ENCODE data around the gene HMGB2.
A peak's percentile ranks its signal among the peaks of the same experiment; 100 is the strongest.

The HMGB2 gene

DNA sequence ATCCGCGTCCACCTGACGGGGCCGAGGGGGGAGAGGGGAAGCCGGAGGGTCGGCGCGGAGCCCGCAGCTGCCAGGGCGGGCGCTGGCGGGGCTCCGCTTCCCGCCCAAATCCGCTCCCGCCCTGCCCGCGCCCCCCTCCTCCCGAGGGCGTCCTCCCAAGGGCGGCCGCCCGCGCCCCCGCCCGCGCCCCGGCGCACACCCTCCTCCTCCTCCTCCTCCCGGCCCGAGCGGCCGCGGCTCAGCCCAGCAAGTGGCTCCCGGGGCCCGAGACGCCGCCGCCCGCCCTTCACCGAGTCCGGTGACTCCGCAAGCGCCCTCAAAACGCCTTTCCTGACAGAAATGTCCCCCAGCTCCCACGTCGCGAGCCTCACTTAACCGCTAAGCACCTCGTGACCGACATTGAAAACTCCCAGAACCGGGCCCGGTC is 487 bp downstream of the HMGB2 start:
- no peak for DNase-seq

DNA sequence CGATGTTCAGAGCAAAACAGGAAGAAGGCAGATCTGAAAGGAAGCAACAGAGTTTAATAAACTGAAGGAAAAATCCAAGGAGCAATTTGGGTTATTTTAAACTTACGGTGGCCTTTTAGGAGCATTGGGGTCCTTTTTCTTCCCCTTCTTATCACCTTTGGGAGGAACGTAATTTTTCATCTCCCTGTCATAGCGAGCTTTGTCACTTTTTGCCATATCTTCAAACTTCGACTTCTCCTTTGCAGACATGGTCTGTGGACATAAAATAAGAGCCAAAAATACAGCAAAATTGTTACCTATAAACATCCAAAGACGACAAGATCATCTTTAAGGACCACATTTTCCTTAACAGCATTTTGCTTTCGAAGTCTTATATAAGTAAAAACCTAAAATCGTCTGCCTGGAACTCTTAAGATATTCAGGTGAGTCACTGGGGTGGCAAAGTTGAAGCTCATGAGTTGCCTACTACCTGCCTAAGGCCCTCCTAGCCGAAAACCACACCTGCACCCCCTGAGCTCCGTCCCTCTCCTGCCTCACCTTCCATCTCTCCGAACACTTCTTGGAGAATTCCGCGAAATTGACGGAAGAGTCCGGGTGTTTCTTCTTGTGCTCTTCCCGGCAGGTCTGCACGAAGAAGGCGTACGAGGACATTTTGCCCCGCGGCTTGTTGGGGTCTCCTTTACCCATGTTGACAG is 1.0 kb downstream of the HMGB2 start:
- DNase-seq: no peak

DNA sequence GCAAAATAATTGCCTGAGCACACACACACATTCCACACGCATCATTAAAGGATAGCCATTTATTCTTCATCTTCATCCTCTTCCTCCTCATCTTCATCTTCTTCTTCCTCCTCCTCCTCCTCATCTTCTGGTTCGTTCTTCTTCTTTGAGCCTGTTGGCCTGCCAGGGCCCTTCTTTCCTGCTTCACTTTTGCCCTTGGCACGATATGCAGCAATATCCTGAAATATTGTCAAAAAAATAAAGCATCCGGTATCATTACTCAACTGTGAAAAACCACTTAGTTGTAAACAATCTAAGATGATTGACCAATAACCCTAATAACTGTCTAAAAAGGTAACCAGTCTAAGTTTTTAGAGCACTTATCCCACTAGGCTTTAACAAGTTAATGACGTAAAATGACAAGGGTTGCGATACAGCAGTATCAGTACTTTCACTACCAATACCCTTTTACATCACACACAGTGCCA is 2.1 kb downstream of the HMGB2 start:
- DNase-seq: no peak

DNA sequence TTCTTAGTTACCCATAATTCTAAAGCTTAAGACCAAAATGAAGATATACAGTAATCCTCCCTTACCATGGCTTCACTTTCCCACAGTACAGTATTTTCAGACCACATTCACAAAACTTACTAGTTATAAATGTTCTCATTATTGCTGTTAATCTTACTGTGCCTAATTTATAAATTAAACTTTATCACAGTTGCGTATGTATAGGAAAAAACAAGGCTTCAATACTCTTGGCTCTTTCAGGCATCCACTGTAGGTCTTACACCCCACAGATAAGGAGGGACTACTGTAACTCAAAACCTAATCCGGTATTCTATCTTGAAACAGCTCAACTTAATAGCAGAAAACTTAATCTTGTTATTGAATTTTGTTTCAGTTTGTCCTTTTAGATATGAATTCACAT is 3.6 kb downstream of the HMGB2 start:
- no peak for DNase-seq

DNA sequence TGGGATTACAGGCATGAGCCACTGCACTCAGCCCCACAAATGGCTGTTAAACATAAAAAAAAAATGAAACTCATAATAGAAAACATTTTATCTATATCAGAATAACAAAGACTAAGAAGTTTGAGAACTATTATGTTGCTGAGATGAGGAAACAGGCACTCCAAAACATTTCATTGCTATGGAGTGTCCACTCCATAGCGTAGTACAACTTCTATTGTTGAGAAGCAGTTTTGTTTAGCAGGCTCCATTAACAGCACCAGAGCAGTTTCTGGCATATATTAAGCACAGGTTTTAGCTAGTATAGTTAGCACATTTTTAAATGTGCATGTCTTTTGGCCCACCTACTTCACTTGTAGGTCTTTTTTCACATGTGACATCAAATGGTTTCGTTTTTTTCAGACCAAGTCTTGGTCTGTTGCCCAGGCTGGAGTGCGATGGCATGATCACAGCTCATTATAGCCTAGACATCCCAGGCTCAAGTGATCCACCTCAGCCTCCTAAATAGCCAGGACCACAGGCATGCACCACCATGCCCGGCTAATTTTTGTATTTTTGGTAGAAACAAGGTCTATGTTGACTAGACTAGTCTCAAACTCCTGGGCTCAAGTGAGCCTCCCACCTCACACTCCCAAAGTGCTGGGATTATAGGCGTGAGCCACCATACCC is 5.8 kb downstream of the HMGB2 start:
- DNase-seq: no peak

DNA sequence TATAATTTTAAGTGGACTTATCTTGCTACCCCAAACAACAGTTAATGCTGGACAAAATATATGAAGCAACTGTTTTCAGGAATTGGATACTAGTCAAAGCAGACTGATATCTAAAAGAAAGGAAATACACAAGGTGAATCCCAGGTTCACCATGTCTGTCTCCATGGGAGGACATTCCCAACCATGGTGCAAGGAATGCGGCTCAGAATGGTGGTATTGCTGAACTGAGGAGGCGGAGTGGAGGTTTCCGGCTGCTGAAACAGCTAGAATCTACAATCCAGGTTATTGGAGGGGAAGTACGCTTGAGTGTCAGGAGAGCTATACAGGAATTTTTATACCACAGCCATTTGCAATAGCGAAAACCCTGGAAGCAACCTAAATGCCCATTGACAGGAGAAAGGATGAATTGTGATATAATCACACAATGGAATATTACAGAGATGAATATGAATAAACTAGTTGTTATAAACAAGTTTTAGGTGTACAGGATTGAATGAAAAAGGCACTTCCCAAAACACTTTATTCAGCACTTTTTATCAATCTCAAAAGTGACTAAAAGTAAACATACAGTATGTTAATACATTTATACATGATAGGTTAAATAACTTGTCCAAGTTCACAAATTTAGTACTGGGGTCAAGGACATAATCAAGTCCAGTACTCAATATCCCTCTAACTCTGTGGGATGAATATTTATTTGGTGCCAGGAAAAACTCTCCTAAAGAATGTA is 9.0 kb downstream of the HMGB2 start:
- DNase-seq: no peak

DNA sequence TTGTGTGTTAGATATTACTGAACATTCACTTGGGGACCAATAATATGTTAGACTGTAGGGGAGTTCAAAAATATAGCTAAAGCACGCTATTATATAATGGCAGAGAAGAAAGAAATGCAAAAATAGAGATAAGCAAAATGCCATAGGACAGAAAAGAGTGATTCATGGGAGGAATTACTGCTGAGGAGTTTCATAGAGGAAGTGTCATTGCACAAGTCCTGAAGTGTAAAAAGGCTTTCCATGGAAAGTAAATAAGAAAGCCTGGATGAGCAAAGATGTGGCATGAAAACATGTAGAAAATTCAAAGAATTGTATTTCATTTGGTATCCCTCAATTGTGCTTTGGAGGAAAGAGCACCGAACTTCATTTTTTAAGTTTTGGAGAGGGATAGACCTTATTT is 14.5 kb downstream of the HMGB2 start:
- no peak for DNase-seq

DNA sequence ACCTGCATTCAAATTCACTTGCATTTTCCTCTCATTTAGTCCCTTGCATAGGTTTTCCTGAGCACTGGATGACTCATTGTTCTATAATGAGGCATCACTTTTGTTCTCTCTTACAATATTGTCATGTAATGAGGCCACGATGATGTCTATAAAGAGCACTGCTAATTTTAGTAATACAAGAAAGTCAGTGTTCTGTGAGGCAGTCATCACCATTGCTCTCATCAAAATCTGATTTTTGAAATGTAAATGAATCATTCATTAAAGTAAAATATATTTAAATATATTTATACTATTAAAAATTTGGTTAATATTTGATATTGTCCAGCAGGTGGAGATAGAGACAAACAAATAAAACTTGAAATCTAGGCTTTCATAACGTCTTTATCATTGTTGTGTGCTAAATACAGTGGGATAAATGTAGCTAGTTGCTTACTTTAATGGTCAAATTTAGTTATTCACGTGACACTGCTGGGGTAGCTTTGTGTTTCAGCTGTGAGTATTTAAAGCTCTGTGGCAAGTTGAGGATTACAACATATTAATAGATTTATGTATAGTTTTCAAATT is 15.4 kb downstream of the HMGB2 start:
- peak; percentile 29 for DNase-seq

DNA sequence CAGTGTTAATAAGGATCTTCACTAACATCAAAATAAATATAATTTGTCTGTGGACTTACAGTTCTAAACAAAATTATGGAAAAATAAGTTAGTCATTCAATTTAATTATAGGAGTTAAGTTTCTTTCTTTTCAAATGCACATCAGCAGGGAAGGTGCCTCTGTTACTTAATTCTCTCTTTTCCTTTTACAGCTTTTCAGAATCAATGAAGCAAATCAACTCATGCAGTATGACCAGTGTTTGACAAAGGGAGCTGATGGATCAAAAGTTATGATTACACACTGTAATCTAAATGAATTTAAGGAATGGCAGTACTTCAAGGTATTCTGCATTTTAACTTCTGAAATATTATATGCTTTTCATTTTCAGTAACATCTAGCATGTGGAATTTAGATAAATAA is 15.9 kb downstream of the HMGB2 start:
- DNase-seq: no peak

DNA sequence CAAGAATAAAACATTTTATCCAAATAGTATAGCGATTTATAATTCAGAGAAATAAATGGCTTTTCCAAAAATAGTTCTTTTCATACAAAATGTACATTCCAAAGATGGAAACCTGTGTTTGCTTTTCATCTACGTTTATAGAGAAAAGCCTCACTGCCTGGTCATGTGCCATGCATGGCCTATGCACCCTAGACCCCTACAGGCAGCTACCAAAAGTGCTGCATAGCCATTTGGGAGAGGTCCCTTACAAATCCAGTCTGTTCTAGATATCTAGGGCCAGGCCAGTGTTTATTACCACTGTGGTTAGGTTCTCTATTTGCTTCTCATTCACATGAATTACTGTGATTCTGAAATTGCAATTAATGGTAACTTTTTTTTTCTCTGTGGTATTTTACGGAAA is 17.2 kb downstream of the HMGB2 start:
- no peak for DNase-seq

DNA sequence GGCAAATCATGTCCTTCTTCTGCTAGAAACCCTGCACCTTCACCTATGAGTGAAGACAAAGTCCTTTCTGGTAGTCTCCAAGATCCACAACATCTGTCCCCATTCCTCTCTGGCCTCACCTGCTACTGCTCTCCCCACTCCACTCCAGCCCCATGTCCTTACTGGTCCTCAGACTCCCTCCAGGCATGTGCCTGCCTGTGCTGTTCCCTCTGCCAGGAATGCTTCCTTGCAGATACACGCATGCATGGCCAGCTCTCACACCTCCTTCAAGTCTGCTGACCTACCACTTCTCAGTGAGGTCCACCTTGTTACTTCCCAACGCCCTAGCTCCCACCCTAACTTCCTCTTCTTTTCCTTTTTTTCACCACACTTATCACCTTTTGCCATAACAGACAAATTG is 18.1 kb downstream of the HMGB2 start:
- no peak for DNase-seq

DNA sequence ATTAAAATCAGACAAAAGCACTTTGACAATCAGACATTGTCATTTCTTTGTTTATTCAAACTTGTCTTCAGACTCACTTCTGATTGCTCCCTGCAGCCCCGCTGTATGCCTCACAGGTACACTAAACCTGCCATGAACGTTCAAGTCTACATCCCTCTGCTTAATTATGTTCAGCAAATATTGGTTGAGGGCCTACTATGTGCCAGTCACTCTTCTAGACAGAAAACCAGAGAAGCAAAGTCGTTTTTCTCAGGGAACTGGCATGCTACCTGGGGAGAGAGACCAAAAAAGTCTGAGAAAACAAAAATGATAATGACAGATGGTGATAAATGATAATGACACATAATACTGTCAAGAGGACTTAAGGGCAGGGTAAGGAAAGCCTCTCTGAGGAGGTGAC is 19.4 kb downstream of the HMGB2 start:
- no peak for DNase-seq

DNA sequence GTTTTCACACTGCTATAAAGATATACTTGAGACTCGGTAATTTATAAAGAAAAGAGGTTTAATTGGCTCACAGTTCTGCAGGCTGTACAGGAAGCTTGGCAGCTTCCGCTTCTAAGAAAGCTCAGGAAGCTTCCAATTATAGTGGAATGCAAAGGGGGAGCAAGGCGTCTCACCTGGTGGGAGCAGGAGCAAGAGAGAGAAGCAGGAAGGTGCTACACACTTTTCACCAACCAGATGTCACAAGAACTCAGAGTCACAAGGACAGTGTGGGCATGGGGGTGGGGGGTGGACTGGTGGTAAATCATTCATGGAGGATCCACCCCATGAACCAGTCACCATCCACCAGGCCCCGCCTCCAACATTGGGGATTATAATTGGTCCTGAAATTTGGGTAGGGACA is 22.8 kb downstream of the HMGB2 start:
- DNase-seq: no peak

DNA sequence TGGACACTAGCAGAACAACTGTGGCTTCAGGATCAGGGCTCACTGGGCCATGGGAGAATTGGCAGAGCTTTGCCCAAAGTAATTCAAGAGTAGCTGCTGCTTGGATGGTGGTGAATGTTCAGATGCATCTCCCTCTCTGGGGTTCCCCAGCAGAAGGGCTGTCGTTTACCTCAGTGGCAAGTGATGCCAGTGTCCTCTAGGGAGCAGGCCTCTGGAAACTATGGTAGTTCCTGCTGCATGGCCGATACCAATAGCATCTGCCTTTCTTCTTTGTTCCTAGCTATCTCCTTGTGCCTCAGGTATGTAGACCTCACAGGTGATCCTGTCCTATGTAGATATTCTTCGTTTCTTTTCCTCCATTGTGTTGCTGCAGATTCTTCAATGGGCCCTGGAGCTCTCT is 26.4 kb downstream of the HMGB2 start:
- no peak for DNase-seq

DNA sequence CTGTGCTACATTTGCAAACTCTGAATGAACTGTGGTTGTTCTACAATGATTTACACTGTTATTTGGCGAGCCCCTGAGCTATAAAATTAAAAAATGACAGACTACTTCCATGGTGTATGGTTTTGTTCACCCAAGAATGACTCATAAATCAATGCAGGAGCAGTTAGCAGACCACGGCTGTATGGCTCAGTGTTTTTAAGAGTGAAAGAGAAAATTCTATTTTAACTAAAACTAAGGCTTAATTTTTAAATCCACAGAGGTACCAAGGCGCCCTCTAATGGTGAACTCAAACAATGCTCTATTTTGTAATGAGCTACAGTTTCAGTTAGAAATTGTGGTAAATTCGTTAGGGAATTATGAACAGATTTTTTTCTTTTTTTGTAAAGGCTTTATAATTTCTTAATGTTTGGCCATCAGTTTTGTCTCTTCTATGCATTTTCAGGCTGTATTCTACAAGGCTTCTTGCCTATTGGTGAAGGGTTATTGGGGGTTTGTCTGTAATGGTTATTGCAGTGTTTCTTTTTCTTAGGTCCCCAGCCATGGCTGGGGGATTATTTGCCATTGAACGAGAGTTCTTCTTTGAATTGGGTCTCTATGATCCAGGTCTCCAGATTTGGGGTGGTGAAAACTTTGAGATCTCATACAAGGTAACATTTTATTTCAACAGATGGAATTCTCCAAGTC is 32.5 kb downstream of the HMGB2 start:
- no peak for DNase-seq

DNA sequence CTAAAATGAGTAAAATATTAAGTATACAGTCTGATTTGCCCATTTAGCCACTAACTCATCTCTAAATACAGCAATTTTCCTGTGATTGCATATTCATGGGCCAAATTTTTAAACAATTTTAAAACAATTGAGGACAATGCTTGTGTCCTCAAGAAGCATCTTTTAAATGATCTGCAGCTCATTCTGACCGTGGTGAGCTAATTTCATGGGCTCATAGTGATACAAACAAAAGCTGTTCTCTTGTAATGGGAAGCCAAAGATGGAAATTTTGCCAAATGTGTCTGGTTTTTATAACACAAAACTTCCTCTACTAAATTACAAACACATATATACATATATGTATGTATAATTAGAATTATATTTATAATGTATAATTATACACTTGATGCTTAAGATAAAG is 39.7 kb downstream of the HMGB2 start:
- DNase-seq: no peak

DNA sequence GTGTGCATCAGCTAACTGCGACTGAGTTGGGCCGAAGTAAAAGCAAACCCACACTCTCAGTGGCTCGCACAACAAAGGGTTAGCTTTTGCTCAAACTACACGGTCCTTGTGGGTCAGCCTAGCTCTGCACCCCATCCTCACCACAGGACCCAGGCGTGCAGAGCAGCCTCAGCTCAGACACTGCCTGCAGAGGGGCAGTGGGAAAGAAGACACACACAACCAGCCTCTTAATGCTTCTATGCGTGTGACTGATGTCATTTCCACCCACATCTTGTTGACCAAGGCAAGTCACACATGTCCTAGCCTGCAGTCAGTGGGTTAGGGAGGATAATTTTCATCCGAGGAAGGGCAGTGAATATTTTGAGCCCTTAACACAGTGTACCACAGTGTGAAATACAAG is 40.5 kb downstream of the HMGB2 start:
- DNase-seq: no peak

DNA sequence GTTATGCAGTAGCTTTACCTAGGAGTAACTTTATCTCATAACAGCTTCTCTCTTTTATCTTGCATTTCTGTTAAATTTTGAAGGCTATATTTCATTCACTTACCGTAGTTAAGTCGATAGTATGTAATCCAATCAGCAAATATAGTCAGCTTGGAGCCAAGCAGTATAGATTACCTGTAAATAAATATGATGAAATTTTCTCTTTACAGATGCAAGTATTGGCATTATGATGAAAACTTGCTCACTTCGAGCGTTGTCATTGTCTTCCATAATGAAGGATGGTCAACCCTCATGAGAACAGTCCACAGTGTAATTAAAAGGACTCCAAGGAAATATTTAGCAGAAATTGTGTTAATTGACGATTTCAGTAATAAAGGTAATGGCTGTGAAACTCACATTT is 42.3 kb downstream of the HMGB2 start:
- no peak for DNase-seq

DNA sequence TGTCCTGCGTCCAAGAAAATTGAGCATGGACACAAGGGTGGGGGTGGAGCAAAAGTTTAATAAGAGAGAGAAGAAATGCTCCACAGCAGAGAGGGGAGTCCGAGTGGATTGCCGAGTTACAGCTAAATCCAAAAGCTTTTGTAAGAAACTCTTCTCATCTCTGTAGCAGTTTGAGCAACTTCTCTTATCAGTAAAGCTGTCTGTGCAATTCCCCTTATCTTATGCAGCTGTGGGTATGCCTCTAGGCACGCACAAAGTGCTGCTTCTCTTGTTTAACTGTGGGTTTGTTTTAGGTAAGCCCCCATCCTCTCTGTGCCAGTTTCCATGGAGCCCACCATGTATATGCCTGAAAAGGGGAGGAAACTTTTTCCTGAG is 44.8 kb downstream of the HMGB2 start:
- no peak for DNase-seq

DNA sequence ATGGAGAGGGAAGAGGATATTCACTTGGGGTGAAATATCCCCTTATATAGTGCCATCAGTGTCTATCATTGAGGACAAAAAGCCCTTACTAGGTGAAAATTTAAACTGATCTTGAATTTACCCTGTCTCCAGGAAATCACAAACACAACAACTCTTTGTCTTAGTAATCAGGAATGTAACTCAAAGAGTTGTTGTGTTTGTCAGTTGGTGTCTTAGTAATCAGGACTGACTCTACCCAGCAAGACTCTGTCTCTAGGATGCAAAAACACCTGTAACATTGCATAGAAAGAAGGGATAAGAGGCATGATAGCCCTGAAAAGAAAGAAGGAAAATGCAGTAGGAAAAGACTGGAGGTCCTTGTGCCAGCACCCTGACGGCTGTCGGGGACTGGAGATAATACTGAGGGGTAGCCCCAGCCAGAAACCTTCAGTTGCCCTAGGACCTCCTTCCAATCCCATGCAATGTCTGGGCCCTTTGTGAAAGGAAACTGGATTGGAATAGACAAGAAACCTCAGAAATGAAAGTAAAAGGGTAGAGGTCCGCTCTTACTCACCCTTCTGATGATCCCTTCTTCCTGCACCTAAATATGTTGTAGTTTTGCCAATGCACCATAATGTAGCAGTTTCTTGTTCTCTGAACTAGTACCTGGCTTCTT is 45.3 kb downstream of the HMGB2 start:
- DNase-seq: no peak

DNA sequence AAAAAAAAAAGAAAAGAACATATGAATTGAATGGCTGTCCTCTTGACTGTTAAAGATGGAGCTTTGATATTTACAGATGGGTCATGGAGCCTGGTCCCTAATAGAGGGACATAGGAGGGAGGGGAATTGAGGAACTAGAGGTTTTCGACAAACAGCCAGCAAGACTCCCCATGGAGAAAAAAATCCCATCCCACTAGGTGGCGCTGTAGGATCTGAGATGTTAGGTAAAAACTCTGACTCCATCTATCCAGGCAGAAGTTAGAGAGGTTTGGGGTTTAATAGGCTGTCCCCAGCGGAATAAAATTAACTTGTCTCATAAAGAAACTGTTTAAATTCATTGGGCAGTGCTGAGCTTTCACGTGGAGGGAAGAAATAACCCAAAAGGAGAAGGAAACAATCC is 45.9 kb downstream of the HMGB2 start:
- no peak for DNase-seq

DNA sequence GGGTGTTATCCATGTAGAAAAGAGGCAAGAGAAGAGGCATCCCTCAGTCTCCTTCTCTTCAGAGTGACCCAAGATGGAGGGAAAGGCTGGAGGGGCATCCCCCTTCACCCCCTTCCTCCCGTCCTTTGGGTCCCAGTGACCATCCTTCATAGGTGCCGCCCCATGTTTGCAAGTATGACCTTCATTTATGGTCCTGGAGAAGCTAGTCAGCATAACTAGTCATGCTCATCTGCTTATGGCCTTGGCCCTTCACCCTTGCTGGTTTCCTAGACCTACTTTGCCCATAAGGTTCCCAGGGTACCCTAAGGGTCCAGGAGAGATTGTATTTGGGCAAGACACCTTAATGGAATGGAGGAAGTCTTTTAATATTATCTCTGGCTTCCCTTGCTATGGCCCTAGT is 46.7 kb downstream of the HMGB2 start:
- DNase-seq: no peak

DNA sequence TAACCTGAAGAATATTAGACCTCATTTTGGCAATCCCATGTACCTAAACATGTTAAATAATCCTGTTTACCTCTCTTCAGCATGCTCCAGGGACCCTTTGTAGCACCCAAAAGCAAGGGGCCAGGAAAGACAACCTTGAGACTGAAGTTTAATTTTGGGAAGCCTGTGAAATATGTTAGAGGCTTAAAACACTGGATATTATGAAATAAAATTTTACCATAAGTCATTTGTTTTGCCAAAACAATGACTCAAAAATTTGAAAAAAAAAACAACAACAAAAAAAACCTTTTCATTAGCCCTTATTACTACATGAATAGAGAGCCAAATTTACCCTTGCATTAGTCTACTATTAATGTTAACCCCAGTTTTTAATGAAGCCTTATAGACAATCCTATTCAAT is 49.7 kb downstream of the HMGB2 start:
- DNase-seq: no peak

Data from DMS153 (cell line).